ENCODE measurements around the gene CTNND2.
A peak's percentile ranks its signal among the peaks of the same experiment; 100 is the strongest.

CTNND2 gene

DNA sequence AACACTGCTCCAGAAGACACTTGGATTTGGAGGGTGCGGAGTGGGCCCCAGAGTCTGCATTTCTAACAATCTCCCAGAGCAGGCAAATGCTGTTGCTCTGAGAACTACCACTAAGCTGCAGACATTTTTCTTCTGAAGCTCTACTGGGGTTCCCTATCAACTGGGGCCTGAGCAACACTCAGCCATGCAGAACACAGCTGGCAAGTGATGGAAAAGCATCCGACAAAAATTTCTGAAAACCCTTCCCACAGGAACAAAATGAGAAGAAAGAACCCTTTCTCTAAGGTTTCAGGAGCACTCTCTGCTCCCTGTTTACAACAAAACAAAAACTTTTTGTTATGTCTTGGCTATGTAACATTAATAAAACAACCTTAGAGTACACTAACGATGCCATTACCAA lies 516.9 kb downstream of the CTNND2 start:
- no peak for DNase-seq
- no peak overlapping the region for H2BK12ac ChIP-seq (ENCODE audit: low read length in 2 of 2)
- no peaks in the 10 kb centered on the region for H3K36me3 ChIP-seq (ENCODE audit: control insufficient read depth in 1 of 2, insufficient read depth in 2 of 2, low read depth in 1 of 2, low read length in 2 of 2)
- H3K18ac ChIP-seq (ENCODE audit: low read depth in 1 of 2, low read length in 2 of 2), result no peak overlapping the region
- H4K8ac ChIP-seq (ENCODE audit: low read length), result no peak overlapping the region
- H3K27ac ChIP-seq (ENCODE audit: low read length, poor library complexity, severe bottlenecking), result no peak overlapping the region
- H3K4me1 ChIP-seq (ENCODE audit: control insufficient read depth, insufficient read depth, low read depth, low read length), result peaks cover 8% of the 10 kb centered on the region
- no peak overlapping the region for H3K4me3 ChIP-seq (ENCODE audit: insufficient read depth in 1 of 2, low read depth in 1 of 2, low read length in 2 of 2)
- H3K27me3 ChIP-seq (ENCODE audit: control insufficient read depth in 1 of 2, insufficient read depth in 1 of 2, low read length in 2 of 2), result peaks cover 37 to 45% of the 10 kb centered on the region in 2 experiments
- H2BK15ac ChIP-seq (ENCODE audit: low read depth, poor library complexity, severe bottlenecking), result no peak overlapping the region
- H3K79me1 ChIP-seq (replicated peaks; ENCODE audit: low read length, poor library complexity, severe bottlenecking), result no peaks in the 10 kb centered on the region
- no peak overlapping the region for H3K4me2 ChIP-seq (ENCODE audit: low read length, poor library complexity, severe bottlenecking)
- no peak overlapping the region for H3K14ac ChIP-seq (ENCODE audit: low read length in 2 of 2)
- no peak overlapping the region for H3K23ac ChIP-seq (ENCODE audit: low read length in 2 of 2)
- no peak overlapping the region for H2AFZ ChIP-seq (ENCODE audit: low read depth, low read length)
- no peak overlapping the region for H2AK5ac ChIP-seq (ENCODE audit: low read length, severe bottlenecking)
- H3K9ac ChIP-seq (ENCODE audit: low read length), result no peak overlapping the region
- H3K4ac ChIP-seq (ENCODE audit: low read depth in 1 of 2, low read length in 2 of 2), result no peak overlapping the region
- 100% methylated on average over 2 of the region's 3 CpGs for WGBS
- H2BK5ac ChIP-seq (ENCODE audit: low read depth, low read length, poor library complexity, severe bottlenecking), result no peak overlapping the region
- no peak overlapping the region for H2BK120ac ChIP-seq (ENCODE audit: low read depth, low read length)
- H4K91ac ChIP-seq (ENCODE audit: low read length), result no peak overlapping the region
- H3K9me3 ChIP-seq (ENCODE audit: control insufficient read depth, low read length), result no peaks in the 10 kb centered on the region

DNA sequence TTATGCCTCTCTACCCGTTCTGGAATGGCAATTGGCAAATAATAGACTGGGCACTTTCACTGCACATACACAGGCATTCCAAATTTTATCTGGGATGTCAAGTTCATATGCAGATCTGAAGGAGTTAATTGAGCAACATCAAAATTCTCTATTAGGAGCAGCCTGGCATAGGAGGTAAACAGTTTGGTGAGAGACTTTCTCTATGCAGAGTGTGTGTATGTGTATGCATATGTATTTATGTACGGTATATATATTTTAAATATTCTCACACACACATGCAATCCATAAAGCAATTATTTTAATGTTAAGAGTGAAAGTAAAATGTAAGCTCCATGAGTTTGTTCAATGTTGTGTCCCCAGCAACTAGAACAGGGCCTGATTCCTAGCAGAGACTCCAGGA lies 517.8 kb downstream of the CTNND2 start:
- no peak overlapping the region for H2AFZ ChIP-seq (ENCODE audit: low read depth, low read length)

DNA sequence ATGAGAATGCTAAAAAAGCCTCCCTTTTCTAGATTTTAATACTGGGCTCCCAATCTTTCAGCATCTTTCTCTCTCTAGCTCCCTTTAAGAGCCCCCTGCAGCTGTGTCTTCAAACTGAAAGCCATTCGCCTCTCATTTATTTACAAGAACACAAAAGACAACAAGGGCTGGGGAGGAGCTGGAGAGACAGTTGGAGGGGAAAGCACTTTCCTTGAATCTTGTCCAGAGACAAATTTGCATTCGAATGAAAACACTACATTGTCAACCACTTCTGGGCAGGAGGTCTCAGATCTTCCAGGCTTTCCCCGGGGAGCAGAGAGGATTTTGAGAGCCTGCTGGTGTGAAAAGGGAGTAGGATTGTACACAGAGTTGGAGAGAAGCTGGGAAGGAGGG lies 518.3 kb downstream of the CTNND2 start:
- 8% methylated on average over 1 of the region's 3 CpGs for WGBS
- DNase-seq, result no peak
- H3K4me2 ChIP-seq (ENCODE audit: low read length, poor library complexity, severe bottlenecking), result no peak overlapping the region

More for the DNA sequence above, 517.8 kb downstream of the CTNND2 start:
- no peak overlapping the region for H3K4me2 ChIP-seq (ENCODE audit: low read length, poor library complexity, severe bottlenecking)
- H4K91ac ChIP-seq (ENCODE audit: low read length), result no peak overlapping the region
- H2BK120ac ChIP-seq (ENCODE audit: low read depth, low read length), result no peak overlapping the region
- no peak overlapping the region for H3K4me3 ChIP-seq (ENCODE audit: insufficient read depth in 1 of 2, low read depth in 1 of 2, low read length in 2 of 2)
- no peak overlapping the region for H2AK5ac ChIP-seq (ENCODE audit: low read length, severe bottlenecking)
- no peak overlapping the region for H3K18ac ChIP-seq (ENCODE audit: low read depth in 1 of 2, low read length in 2 of 2)
- no peak overlapping the region for H2BK5ac ChIP-seq (ENCODE audit: low read depth, low read length, poor library complexity, severe bottlenecking)
- H3K23ac ChIP-seq (ENCODE audit: low read length in 2 of 2), result no peak overlapping the region
- H3K4me1 ChIP-seq (ENCODE audit: control insufficient read depth, insufficient read depth, low read depth, low read length), result peaks cover 8% of the 10 kb centered on the region
- H3K14ac ChIP-seq (ENCODE audit: low read length in 2 of 2), result no peak overlapping the region
- H3K79me1 ChIP-seq (replicated peaks; ENCODE audit: low read length, poor library complexity, severe bottlenecking), result no peaks in the 10 kb centered on the region
- no peak overlapping the region for H4K8ac ChIP-seq (ENCODE audit: low read length)
- no peak overlapping the region for H2BK15ac ChIP-seq (ENCODE audit: low read depth, poor library complexity, severe bottlenecking)
- no peaks in the 10 kb centered on the region for H3K9me3 ChIP-seq (ENCODE audit: control insufficient read depth, low read length)
- H3K36me3 ChIP-seq (ENCODE audit: control insufficient read depth in 1 of 2, insufficient read depth in 2 of 2, low read depth in 1 of 2, low read length in 2 of 2), result no peaks in the 10 kb centered on the region
- 0% methylated on average over 1 of the region's 2 CpGs for WGBS
- H3K4ac ChIP-seq (ENCODE audit: low read depth in 1 of 2, low read length in 2 of 2), result no peak overlapping the region
- no peak overlapping the region for H2BK12ac ChIP-seq (ENCODE audit: low read length in 2 of 2)
- peaks cover 37 to 45% of the 10 kb centered on the region in 2 experiments for H3K27me3 ChIP-seq (ENCODE audit: control insufficient read depth in 1 of 2, insufficient read depth in 1 of 2, low read length in 2 of 2)
- no peak overlapping the region for H3K27ac ChIP-seq (ENCODE audit: low read length, poor library complexity, severe bottlenecking)
- no peak overlapping the region for H3K9ac ChIP-seq (ENCODE audit: low read length)
- no peak for DNase-seq

DNA sequence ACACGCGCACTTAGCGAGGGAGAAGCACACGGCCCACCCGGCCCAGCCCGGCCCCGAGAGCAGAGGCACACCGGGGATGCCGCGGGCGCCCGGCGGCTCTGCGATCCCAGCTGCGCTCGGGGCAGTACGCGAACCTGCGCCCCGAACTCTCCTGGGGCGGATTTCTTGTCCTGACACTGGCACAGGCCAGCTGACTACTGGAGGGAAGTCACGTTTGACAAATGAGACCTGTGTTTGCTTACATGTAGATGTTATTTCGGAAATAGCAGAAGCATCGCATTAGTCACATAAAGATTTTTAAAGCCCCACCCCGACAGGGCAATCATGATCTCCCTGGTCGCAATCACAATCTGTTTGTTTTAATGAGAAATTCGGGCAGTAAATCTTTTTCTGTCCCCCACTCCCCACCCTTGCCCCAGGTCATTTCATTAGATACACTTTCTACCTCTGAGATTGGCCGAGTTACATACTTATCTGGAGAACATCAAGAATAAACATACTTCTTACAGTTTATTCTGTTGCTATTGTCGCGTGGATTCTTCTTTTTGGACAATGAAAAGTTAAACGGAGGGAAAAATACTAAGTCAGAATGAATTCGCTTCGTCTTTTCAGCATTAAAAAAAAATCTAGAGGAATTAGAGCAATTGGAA lies 518.9 kb downstream of the CTNND2 start:
- peak overlapping the region; percentile 21 for H3K4me2 ChIP-seq (ENCODE audit: low read length, poor library complexity, severe bottlenecking)
- no peak overlapping the region for H3K18ac ChIP-seq (ENCODE audit: low read depth in 1 of 2, low read length in 2 of 2)
- no peak overlapping the region for H3K14ac ChIP-seq (ENCODE audit: low read length in 2 of 2)
- H3K9me3 ChIP-seq (ENCODE audit: control insufficient read depth, low read length), result no peaks in the 10 kb centered on the region
- H2AFZ ChIP-seq (ENCODE audit: low read depth, low read length), result no peak overlapping the region
- H3K27me3 ChIP-seq (ENCODE audit: control insufficient read depth in 1 of 2, insufficient read depth in 1 of 2, low read length in 2 of 2), result peaks cover 37 to 45% of the 10 kb centered on the region in 2 experiments
- no peak overlapping the region for H3K27ac ChIP-seq (ENCODE audit: low read length, poor library complexity, severe bottlenecking)
- H3K79me1 ChIP-seq (replicated peaks; ENCODE audit: low read length, poor library complexity, severe bottlenecking), result no peaks in the 10 kb centered on the region
- H2BK12ac ChIP-seq (ENCODE audit: low read length in 2 of 2), result no peak overlapping the region
- H2BK15ac ChIP-seq (ENCODE audit: low read depth, poor library complexity, severe bottlenecking), result peak overlapping the region; percentile 28
- no peak overlapping the region for H3K4ac ChIP-seq (ENCODE audit: low read depth in 1 of 2, low read length in 2 of 2)
- H2AK5ac ChIP-seq (ENCODE audit: low read length, severe bottlenecking), result no peak overlapping the region
- 3% methylated on average over 27 of the region's 33 CpGs for WGBS
- no peak for DNase-seq
- H3K4me1 ChIP-seq (ENCODE audit: control insufficient read depth, insufficient read depth, low read depth, low read length), result peaks cover 8% of the 10 kb centered on the region
- H2BK5ac ChIP-seq (ENCODE audit: low read depth, low read length, poor library complexity, severe bottlenecking), result no peak overlapping the region
- no peak overlapping the region for H2BK120ac ChIP-seq (ENCODE audit: low read depth, low read length)
- H3K9ac ChIP-seq (ENCODE audit: low read length), result no peak overlapping the region
- peak overlapping the region in 1 of 2 experiments; percentile 69 for H3K4me3 ChIP-seq (ENCODE audit: insufficient read depth in 1 of 2, low read depth in 1 of 2, low read length in 2 of 2)
- H3K23ac ChIP-seq (ENCODE audit: low read length in 2 of 2), result no peak overlapping the region
- H4K91ac ChIP-seq (ENCODE audit: low read length), result no peak overlapping the region
- no peak overlapping the region for H4K8ac ChIP-seq (ENCODE audit: low read length)
- H3K36me3 ChIP-seq (ENCODE audit: control insufficient read depth in 1 of 2, insufficient read depth in 2 of 2, low read depth in 1 of 2, low read length in 2 of 2), result no peaks in the 10 kb centered on the region

More for the DNA sequence above, 518.3 kb downstream of the CTNND2 start:
- no peak overlapping the region for H4K8ac ChIP-seq (ENCODE audit: low read length)
- no peak overlapping the region for H3K27ac ChIP-seq (ENCODE audit: low read length, poor library complexity, severe bottlenecking)
- no peak overlapping the region for H2BK5ac ChIP-seq (ENCODE audit: low read depth, low read length, poor library complexity, severe bottlenecking)
- no peak overlapping the region for H2BK15ac ChIP-seq (ENCODE audit: low read depth, poor library complexity, severe bottlenecking)
- no peak overlapping the region for H2AFZ ChIP-seq (ENCODE audit: low read depth, low read length)
- no peak overlapping the region for H3K9ac ChIP-seq (ENCODE audit: low read length)
- H3K4me3 ChIP-seq (ENCODE audit: insufficient read depth in 1 of 2, low read depth in 1 of 2, low read length in 2 of 2), result peak overlapping the region in 1 of 2 experiments; percentile 69
- H3K4me1 ChIP-seq (ENCODE audit: control insufficient read depth, insufficient read depth, low read depth, low read length), result peaks cover 8% of the 10 kb centered on the region
- H3K14ac ChIP-seq (ENCODE audit: low read length in 2 of 2), result no peak overlapping the region
- no peak overlapping the region for H3K4ac ChIP-seq (ENCODE audit: low read depth in 1 of 2, low read length in 2 of 2)
- no peak overlapping the region for H3K23ac ChIP-seq (ENCODE audit: low read length in 2 of 2)
- no peak overlapping the region for H3K18ac ChIP-seq (ENCODE audit: low read depth in 1 of 2, low read length in 2 of 2)
- no peaks in the 10 kb centered on the region for H3K36me3 ChIP-seq (ENCODE audit: control insufficient read depth in 1 of 2, insufficient read depth in 2 of 2, low read depth in 1 of 2, low read length in 2 of 2)
- H3K27me3 ChIP-seq (ENCODE audit: control insufficient read depth in 1 of 2, insufficient read depth in 1 of 2, low read length in 2 of 2), result peaks cover 37 to 45% of the 10 kb centered on the region in 2 experiments
- H3K9me3 ChIP-seq (ENCODE audit: control insufficient read depth, low read length), result no peaks in the 10 kb centered on the region
- H2BK12ac ChIP-seq (ENCODE audit: low read length in 2 of 2), result no peak overlapping the region
- H4K91ac ChIP-seq (ENCODE audit: low read length), result no peak overlapping the region
- no peak overlapping the region for H2AK5ac ChIP-seq (ENCODE audit: low read length, severe bottlenecking)
- H3K79me1 ChIP-seq (replicated peaks; ENCODE audit: low read length, poor library complexity, severe bottlenecking), result no peaks in the 10 kb centered on the region
- no peak overlapping the region for H2BK120ac ChIP-seq (ENCODE audit: low read depth, low read length)
